Hepatic stellate cell (primary cell): ENCODE data around the gene FAM83G.

Experiments used
- DNase-seq: peaks from one replicate; pipeline ENCODE4 v3.0.0; 2011; ENCODE audit warnings: low spot score

FAM83G gene

GRCh38 chr17:19009970-19010369 is 5.4 kb upstream of the FAM83G start:
- DNase-seq: no peak

GRCh38 chr17:19006698-19007097 is 2.1 kb upstream of the FAM83G start:
- DNase-seq: no peak

GRCh38 chr17:19005789-19006430 is 1.3 kb upstream of the FAM83G start:
- DNase-seq: no peak

- DNase-seq: no peak
Observed at GRCh38 chr17:19005137-19005773, 691 bp upstream of the FAM83G start.

GRCh38 chr17:19003543-19004420 is 782 bp downstream of the FAM83G start:
- DNase-seq: peak; percentile 57

GRCh38 chr17:19002805-19003542 is 1.6 kb downstream of the FAM83G start:
- DNase-seq: no peak

- DNase-seq: no peak
Observed at GRCh38 chr17:19001907-19002590, 2.5 kb downstream of the FAM83G start.

- no peak for DNase-seq
Observed at GRCh38 chr17:19000531-19001325, 3.8 kb downstream of the FAM83G start.

- no peak for DNase-seq
Observed at GRCh38 chr17:18999911-19000310, 4.7 kb downstream of the FAM83G start.

- no peak for DNase-seq
Observed at GRCh38 chr17:18999394-18999793, 5.2 kb downstream of the FAM83G start.

GRCh38 chr17:18997650-18998196 is 6.8 kb downstream of the FAM83G start:
- DNase-seq: no peak

- DNase-seq: no peak
Observed at GRCh38 chr17:18996458-18996857, 8.1 kb downstream of the FAM83G start.

- DNase-seq: no peak
Observed at GRCh38 chr17:18995220-18995619, 9.3 kb downstream of the FAM83G start.

GRCh38 chr17:18994631-18995030 is 9.9 kb downstream of the FAM83G start:
- no peak for DNase-seq

GRCh38 chr17:18993905-18994526 is 10.5 kb downstream of the FAM83G start:
- DNase-seq: no peak

GRCh38 chr17:18992454-18993130 is 12.0 kb downstream of the FAM83G start:
- DNase-seq: no peak

GRCh38 chr17:18991531-18992315 is 12.8 kb downstream of the FAM83G start:
- no peak for DNase-seq

- no peak for DNase-seq
Observed at GRCh38 chr17:18990331-18990730, 14.2 kb downstream of the FAM83G start.
